ENCODE data around the gene NNT. TPM values are rescaled to one million over a fixed set of nuclear protein-coding genes. Genes with fewer than 3 reads are reported as not detected.

Gene NNT
- polyA plus RNA-seq, 3 donors = 17.1 to 47.2 (median 41.2) TPM

DNA sequence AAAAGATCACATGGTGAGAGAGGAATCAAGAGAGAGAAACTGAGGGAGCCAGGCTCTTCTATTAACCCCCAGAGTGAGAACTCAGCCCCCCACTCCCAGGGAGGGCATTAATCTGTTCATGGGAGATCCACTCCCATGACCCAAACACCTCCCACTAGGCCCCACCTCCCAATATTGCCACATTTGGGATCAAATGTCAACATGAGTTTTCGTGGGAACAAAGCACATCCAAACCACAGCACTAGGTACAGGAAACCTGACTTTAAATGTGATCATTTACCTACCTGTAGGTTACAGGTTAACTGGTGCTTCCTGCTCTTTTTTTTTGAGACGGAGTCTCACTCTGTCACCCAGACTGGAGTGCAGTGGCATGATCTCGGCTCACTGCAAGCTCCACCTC, 16.9 kb downstream of the NNT start:
- Histone ChIP-seq H3K9me3 (replicated peaks in 1 of 2; ENCODE audit: control insufficient read depth in 1 of 2, insufficient read depth in 1 of 2, low read length in 2 of 2) (no peaks in the 10 kb centered on the region), H4K20me1 (ENCODE audit: insufficient read depth, low read length) (no peaks in the 10 kb centered on the region), H3K27ac (ENCODE audit: low read depth in 1 of 2, low read length in 2 of 2) (no peak overlapping the region), H3K4me3 (replicated peaks in 1 of 3; ENCODE audit: low read depth in 2 of 3, low read length in 3 of 3) (no peak overlapping the region), H3K4me2 (replicated peaks; ENCODE audit: extremely low read depth, low read length, poor library complexity, severe bottlenecking) (no peak overlapping the region), H3K79me2 (ENCODE audit: insufficient read depth, low read length) (no peaks in the 10 kb centered on the region), H3K9ac (ENCODE audit: insufficient read depth, low read length, poor library complexity, severe bottlenecking) (no peak overlapping the region), H3K36me3 (replicated peaks in 1 of 2; ENCODE audit: control insufficient read depth in 1 of 2, insufficient read depth in 2 of 2, low read length in 2 of 2) (peaks cover 74 to 94% of the 10 kb centered on the region in 2 donors), H2AFZ (ENCODE audit: insufficient read depth, low read depth, low read length, poor library complexity, severe bottlenecking) (no peak overlapping the region), H3K27me3 (ENCODE audit: control insufficient read depth in 2 of 2, insufficient read depth in 2 of 2, low read length in 2 of 2) (no peaks in the 10 kb centered on the region), H3K4me1 (ENCODE audit: control insufficient read depth in 1 of 2, insufficient read depth in 2 of 2, low read length in 2 of 2) (no peaks in the 10 kb centered on the region)
- WGBS (ENCODE audit: insufficient coverage) = 89% methylated on average over 3 of the region's 3 CpGs
- Mint-ChIP-seq H3K36me3 (peaks cover 70 to 75% of the 10 kb centered on the region in 2 donors), H3K4me1 (peaks cover 6% of the 10 kb centered on the region), H3K4me3 (no peak overlapping the region), H3K27me3 (ENCODE audit: low read depth in 3 of 3) (no peaks in the 10 kb centered on the region), H3K27ac (no peak overlapping the region), H3K9me3 (no peaks in the 10 kb centered on the region)
- intact Hi-C loops (cut with micrococcal nuclease) = no loop called here
- TF ChIP-seq, protein P1, sequence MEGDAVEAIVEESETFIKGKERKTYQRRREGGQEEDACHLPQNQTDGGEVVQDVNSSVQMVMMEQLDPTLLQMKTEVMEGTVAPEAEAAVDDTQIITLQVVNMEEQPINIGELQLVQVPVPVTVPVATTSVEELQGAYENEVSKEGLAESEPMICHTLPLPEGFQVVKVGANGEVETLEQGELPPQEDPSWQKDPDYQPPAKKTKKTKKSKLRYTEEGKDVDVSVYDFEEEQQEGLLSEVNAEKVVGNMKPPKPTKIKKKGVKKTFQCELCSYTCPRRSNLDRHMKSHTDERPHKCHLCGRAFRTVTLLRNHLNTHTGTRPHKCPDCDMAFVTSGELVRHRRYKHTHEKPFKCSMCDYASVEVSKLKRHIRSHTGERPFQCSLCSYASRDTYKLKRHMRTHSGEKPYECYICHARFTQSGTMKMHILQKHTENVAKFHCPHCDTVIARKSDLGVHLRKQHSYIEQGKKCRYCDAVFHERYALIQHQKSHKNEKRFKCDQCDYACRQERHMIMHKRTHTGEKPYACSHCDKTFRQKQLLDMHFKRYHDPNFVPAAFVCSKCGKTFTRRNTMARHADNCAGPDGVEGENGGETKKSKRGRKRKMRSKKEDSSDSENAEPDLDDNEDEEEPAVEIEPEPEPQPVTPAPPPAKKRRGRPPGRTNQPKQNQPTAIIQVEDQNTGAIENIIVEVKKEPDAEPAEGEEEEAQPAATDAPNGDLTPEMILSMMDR (IDR thresholded peaks at IDR 0.05) = no peak
- no peak for DNase-seq

DNA sequence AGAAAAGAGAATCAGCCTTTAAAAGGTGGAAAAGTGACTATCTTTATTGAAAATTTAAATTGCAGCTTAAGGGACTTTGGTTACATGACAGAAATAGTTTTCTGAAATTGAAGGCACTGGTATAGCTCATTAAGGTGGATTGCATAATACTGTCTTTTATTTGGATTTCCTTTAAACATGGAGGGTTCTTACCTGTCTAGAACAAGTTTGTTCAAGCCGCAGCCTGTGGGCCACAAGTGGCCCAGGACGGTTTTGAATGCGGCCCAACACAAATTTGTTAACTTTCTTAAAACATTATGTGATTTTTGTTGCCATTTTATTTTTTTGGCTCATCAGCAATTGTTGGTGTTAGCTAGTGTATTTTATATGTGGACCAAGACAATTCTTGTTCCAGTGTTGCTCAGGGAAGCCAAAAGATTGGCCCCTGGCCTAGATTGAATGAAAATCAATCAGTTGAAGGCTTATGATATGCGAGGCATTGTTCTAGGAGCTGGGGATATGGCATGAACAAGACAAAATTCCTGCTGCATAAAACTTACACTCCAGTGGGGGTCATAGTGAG, 18.0 kb downstream of the NNT start:
- DNase-seq = no peak
- Mint-ChIP-seq H3K4me3 (no peak overlapping the region), H3K4me1 (peaks cover 6% of the 10 kb centered on the region), H3K27me3 (ENCODE audit: low read depth in 3 of 3) (no peaks in the 10 kb centered on the region), H3K9me3 (no peaks in the 10 kb centered on the region), H3K27ac (no peak overlapping the region), H3K36me3 (peaks cover 65 to 71% of the 10 kb centered on the region in 2 donors)
- no peaks in the 10 kb centered on the region for H3K27me3 ChIP-seq (ENCODE audit: control insufficient read depth in 2 of 2, insufficient read depth in 2 of 2, low read length in 2 of 2)
- TF ChIP-seq, protein P1 (IDR thresholded peaks at IDR 0.05) = no peak
- no peak overlapping the region for H3K27ac ChIP-seq (ENCODE audit: low read depth in 1 of 2, low read length in 2 of 2)
- no peaks in the 10 kb centered on the region for H3K79me2 ChIP-seq (ENCODE audit: insufficient read depth, low read length)
- H2AFZ ChIP-seq (ENCODE audit: insufficient read depth, low read depth, low read length, poor library complexity, severe bottlenecking) = no peak overlapping the region
- H3K36me3 ChIP-seq (replicated peaks in 1 of 2; ENCODE audit: control insufficient read depth in 1 of 2, insufficient read depth in 2 of 2, low read length in 2 of 2) = peaks cover 65 to 91% of the 10 kb centered on the region in 2 donors
- no CpG with 5 or more reads among the region's 4 CpGs for WGBS (ENCODE audit: insufficient coverage)
- intact Hi-C loops (cut with micrococcal nuclease) = no loop called here
- no peaks in the 10 kb centered on the region for H3K9me3 ChIP-seq (replicated peaks in 1 of 2; ENCODE audit: control insufficient read depth in 1 of 2, insufficient read depth in 1 of 2, low read length in 2 of 2)
- no peaks in the 10 kb centered on the region for H3K4me1 ChIP-seq (ENCODE audit: control insufficient read depth in 1 of 2, insufficient read depth in 2 of 2, low read length in 2 of 2)
- no peak overlapping the region for H3K4me2 ChIP-seq (replicated peaks; ENCODE audit: extremely low read depth, low read length, poor library complexity, severe bottlenecking)
- no peak overlapping the region for H3K4me3 ChIP-seq (replicated peaks in 1 of 3; ENCODE audit: low read depth in 2 of 3, low read length in 3 of 3)
- no peak overlapping the region for H3K9ac ChIP-seq (ENCODE audit: insufficient read depth, low read length, poor library complexity, severe bottlenecking)
- H4K20me1 ChIP-seq (ENCODE audit: insufficient read depth, low read length) = no peaks in the 10 kb centered on the region
